ENCODE measurements around the gene NDFIP1. TPM values are rescaled to one million over a fixed set of nuclear protein-coding genes. Genes with fewer than 3 reads are reported as not detected.
A peak's percentile ranks its signal among the peaks of the same experiment; 100 is the strongest.

Gene NDFIP1
- total and polyA plus RNA-seq, 2 of the 13 experiments (the other 11 are each of a cell fraction or from before 2014, with no cell fraction given), result 12.4 to 15.7 TPM

DNA sequence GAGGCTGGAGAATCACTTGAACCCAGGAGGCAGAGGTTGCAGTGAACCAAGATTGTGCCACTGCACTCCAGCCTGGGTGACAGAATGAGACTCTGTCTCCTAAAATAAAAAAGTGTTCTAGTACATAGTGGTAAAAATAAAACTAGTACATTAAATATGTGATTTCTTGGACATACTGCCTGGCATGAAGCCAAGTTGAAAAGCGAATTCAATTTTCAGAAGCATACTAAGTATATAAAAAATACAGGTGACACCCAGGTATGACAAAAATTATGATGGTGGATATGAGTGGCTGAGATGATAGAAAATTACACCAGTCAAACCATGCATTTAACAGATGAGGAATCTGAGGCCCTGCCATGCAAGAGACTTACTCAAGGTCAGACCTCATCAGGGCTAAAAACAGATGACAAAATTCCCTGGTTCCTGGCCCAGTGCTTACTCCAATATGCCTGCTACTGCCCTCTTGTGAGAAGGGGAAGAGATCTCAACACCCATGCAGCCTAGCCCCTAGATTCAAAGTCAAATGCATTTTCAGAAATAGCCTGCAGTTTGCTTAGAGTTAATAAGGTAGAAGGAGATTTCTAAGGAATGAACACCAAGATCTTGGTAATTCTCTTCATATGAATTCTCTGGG, 49.2 kb upstream of the NDFIP1 start (continued):
- TF ChIP-seq STAG1 (CRISPR knock-in tag; IDR thresholded peaks at IDR 0.05) (peak; percentile 11; the same call in 1 of the 2 replicates), BCL6 (CRISPR knock-in tag; IDR thresholded peaks at IDR 0.05) (no peak), CAMTA2 (CRISPR knock-in tag; IDR thresholded peaks at IDR 0.05; ENCODE audit: borderline replicate concordance) (no peak), NCOA2 (CRISPR knock-in tag; IDR thresholded peaks at IDR 0.05) (no peak), ZNF891 (CRISPR knock-in tag; IDR thresholded peaks at IDR 0.05) (no peak)

DNA sequence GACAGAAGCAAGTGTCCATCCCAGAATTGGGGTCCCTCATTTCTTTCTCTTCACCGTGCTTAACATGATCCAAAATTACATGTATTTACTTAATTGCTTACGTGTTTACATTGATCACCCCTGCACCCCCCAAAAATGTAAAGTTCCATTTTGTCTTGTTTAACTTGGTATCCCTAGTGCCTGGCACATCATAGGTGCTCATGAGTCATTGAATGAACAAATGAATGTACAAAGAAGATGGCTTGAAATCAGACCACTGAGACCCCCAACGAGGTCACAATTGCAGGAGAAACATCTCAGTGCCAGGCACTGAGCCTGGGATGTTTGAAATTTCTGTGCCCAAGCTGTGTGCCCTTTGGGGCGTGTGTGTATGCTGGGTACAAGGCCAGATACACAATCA, 45.2 kb upstream of the NDFIP1 start:
- Histone ChIP-seq H3K27ac (ENCODE audit: extremely low read length, insufficient read depth, low read length) (no peak overlapping the region), H3K9me3 (ENCODE audit: low read length) (no peaks in the 10 kb centered on the region), H2AFZ (ENCODE audit: low read length) (no peak overlapping the region), H4K20me1 (ENCODE audit: insufficient read depth, low read length) (no peaks in the 10 kb centered on the region), H3K27me3 (ENCODE audit: control insufficient read depth in 1 of 2, insufficient read depth in 2 of 2, low read length in 2 of 2) (peaks cover 0 to 10% of the 10 kb centered on the region in 2 experiments; a peak in 2 of 5 replicates), H3K4me2 (ENCODE audit: low read depth, low read length) (peak overlapping the region; percentile 16; the same call in 1 of the 2 replicates), H3K9ac (ENCODE audit: insufficient read depth, low read depth, low read length) (no peak overlapping the region), H3K4me1 (ENCODE audit: insufficient read depth, low read length) (peaks cover 12% of the 10 kb centered on the region; the same call in 1 of the 2 replicates), H3K4me3 (replicated peaks in 1 of 3; ENCODE audit: insufficient read depth in 1 of 3, low read depth in 2 of 3, low read length in 3 of 3) (no peak overlapping the region), H3K36me3 (replicated peaks in 1 of 2; ENCODE audit: control insufficient read depth in 1 of 2, insufficient read depth in 2 of 2, low read length in 2 of 2) (no peaks in the 10 kb centered on the region), H3K79me2 (ENCODE audit: insufficient read depth, low read length) (no peaks in the 10 kb centered on the region)
- FAIRE-seq (no peak), DNase-seq (ENCODE audit: low spot score) (no peak), ATAC-seq (no peak)
- ChIA-PET POLR2A (interaction anchor here (1.1 kb wide), 1 partner anchor 51 kb away, joined by 3 read pairs; the partner anchor contains the start of gene GNPDA1), CTCF (ENCODE audit: low intra/inter-chr PET ratio, low total read pairs) (no interaction called here)
- TF ChIP-seq, protein P1, sequence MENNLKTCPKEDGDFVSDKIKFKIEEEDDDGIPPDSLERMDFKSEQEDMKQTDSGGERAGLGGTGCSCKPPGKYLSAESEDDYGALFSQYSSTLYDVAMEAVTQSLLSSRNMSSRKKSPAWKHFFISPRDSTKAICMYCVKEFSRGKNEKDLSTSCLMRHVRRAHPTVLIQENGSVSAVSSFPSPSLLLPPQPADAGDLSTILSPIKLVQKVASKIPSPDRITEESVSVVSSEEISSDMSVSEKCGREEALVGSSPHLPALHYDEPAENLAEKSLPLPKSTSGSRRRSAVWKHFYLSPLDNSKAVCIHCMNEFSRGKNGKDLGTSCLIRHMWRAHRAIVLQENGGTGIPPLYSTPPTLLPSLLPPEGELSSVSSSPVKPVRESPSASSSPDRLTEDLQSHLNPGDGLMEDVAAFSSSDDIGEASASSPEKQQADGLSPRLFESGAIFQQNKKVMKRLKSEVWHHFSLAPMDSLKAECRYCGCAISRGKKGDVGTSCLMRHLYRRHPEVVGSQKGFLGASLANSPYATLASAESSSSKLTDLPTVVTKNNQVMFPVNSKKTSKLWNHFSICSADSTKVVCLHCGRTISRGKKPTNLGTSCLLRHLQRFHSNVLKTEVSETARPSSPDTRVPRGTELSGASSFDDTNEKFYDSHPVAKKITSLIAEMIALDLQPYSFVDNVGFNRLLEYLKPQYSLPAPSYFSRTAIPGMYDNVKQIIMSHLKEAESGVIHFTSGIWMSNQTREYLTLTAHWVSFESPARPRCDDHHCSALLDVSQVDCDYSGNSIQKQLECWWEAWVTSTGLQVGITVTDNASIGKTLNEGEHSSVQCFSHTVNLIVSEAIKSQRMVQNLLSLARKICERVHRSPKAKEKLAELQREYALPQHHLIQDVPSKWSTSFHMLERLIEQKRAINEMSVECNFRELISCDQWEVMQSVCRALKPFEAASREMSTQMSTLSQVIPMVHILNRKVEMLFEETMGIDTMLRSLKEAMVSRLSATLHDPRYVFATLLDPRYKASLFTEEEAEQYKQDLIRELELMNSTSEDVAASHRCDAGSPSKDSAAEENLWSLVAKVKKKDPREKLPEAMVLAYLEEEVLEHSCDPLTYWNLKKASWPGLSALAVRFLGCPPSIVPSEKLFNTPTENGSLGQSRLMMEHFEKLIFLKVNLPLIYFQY (CRISPR knock-in tag; IDR thresholded peaks at IDR 0.05; ENCODE audit: borderline replicate concordance), result no peak
- TF ChIP-seq ZKSCAN8 (CRISPR knock-in tag; IDR thresholded peaks at IDR 0.05; ENCODE audit: borderline replicate concordance), result no peak
- TF ChIP-seq MAFK (conservative IDR thresholded peaks at IDR 0.05 in 1 of 2, IDR thresholded peaks at IDR 0.05 in 1 of 2; ENCODE audit: low read length in 2 of 2), result no peak
- TF ChIP-seq AGO1 (IDR thresholded peaks at IDR 0.05; ENCODE audit: low read depth, low read length, poor library complexity, severe bottlenecking), result no peak
- TF ChIP-seq POLR2G (IDR thresholded peaks at IDR 0.05; ENCODE audit: low read depth, low read length), result no peak
- no peak for TF ChIP-seq DMAP1 (CRISPR knock-in tag; IDR thresholded peaks at IDR 0.05)
- no peak for TF ChIP-seq GTF3A (CRISPR knock-in tag; conservative IDR thresholded peaks at IDR 0.05)
- TF ChIP-seq, protein P2, sequence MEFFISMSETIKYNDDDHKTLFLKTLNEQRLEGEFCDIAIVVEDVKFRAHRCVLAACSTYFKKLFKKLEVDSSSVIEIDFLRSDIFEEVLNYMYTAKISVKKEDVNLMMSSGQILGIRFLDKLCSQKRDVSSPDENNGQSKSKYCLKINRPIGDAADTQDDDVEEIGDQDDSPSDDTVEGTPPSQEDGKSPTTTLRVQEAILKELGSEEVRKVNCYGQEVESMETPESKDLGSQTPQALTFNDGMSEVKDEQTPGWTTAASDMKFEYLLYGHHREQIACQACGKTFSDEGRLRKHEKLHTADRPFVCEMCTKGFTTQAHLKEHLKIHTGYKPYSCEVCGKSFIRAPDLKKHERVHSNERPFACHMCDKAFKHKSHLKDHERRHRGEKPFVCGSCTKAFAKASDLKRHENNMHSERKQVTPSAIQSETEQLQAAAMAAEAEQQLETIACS (CRISPR knock-in tag; IDR thresholded peaks at IDR 0.05), result no peak
- TF ChIP-seq IRF2 (CRISPR knock-in tag; IDR thresholded peaks at IDR 0.05), result no peak
- TF ChIP-seq HOXA5 (CRISPR knock-in tag; IDR thresholded peaks at IDR 0.05), result no peak
- no peak for TF ChIP-seq FOXK1 (CRISPR knock-in tag; IDR thresholded peaks at IDR 0.05; ENCODE audit: borderline replicate concordance, low read depth)
- TF ChIP-seq ZNF331 (CRISPR knock-in tag; IDR thresholded peaks at IDR 0.05), result no peak
- TF ChIP-seq CREB1 (IDR thresholded peaks at IDR 0.05), result no peak
- no peak for TF ChIP-seq CREB1 (CRISPR knock-in tag; IDR thresholded peaks at IDR 0.05)
- no peak for TF ChIP-seq ZNF468 (CRISPR knock-in tag; IDR thresholded peaks at IDR 0.05)
- TF ChIP-seq ZNF678 (CRISPR knock-in tag; IDR thresholded peaks at IDR 0.05), result no peak
- 33% methylated on average over 4 of the region's 4 CpGs for WGBS (ENCODE audit: low lambda C conversion rate)
- no TSS peak for BruUV-seq (replicated peaks)
- intact Hi-C loops (cut with micrococcal nuclease; ENCODE audit: unreplicated experiment) (no loop called here), in situ Hi-C loops (cut with HindIII; ENCODE audit: extremely low pct_ligation_motif_present, low pct_unique_long_range_greater_than_20kb) (no loop called here)
